Measurements from ENCODE around the gene GPC6. TPM values are rescaled to one million over a fixed set of nuclear protein-coding genes. Genes with fewer than 3 reads are reported as not detected.

GPC6 gene
- total and polyA plus RNA-seq, 2 experiments from 2014 or later, result 14.4 to 20.8 TPM

DNA sequence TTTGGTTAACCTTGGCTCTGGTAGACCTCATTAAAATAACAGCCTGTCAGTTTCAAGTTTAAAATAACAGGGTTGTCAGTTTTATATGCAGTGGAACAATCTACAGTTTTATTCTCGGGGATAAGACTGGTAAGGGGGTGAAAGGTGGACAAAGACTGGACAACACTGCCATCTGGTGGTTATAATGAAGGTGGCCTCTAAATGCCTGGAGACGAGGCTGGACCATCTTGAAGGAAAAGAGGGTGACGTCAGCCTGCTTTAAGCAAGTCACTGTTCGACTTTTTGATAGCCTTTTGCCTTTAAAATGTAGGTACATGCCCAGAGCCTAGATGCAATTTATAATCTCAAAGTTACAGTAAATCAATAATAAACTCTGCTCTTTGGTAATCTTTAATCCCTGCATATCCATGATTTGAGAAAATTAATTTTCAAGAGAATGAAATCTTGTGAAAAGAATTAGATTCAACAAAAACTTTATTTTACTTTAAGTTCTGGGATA is 1135.9 kb downstream of the GPC6 start:
- DNase-seq, result peak; percentile 95
- H3K9me3 ChIP-seq (ENCODE audit: low read depth), result no peaks in the 10 kb centered on the region
- no peaks in the 10 kb centered on the region for H3K9me2 ChIP-seq (ENCODE audit: insufficient read depth)
- H3F3A ChIP-seq (ENCODE audit: insufficient read depth), result no peaks in the 10 kb centered on the region
- no peaks in the 10 kb centered on the region for H3K27me3 ChIP-seq (replicated peaks; ENCODE audit: insufficient read depth)
- TF ChIP-seq EZH2 (IDR thresholded peaks at IDR 0.05; ENCODE audit: insufficient read depth, poor library complexity, severe bottlenecking) (no peak), EZH2phosphoT487 (IDR thresholded peaks at IDR 0.05; ENCODE audit: insufficient read depth, low read depth) (no peak)
- in situ Hi-C loops (cut with MboI), result loop anchor here (25.0 kb wide), 2 partner anchors 1125 to 1400 kb away; partner anchors contain the start of gene GPC6
- H3K27ac ChIP-seq, result no peak overlapping the region
- H3K36me3 ChIP-seq (ENCODE audit: low read depth), result no peaks in the 10 kb centered on the region
- H3K9ac ChIP-seq, result no peak overlapping the region
- H3K4me2 ChIP-seq (ENCODE audit: unreplicated experiment), result no peak overlapping the region
- H3K79me2 ChIP-seq (ENCODE audit: insufficient read depth), result no peaks in the 10 kb centered on the region
- H3K4me3 ChIP-seq, result no peak overlapping the region
- WGBS, 2 experiments (ENCODE audit: low coverage in 1 of 2, low lambda C conversion rate in 2 of 2, missing lambda C conversion rate in 2 of 2), result 1 to 2% methylated on average over 4 of the region's 4 CpGs
- no peak overlapping the region for H2AFZ ChIP-seq
- no peaks in the 10 kb centered on the region for H4K20me1 ChIP-seq (ENCODE audit: insufficient read depth)
- no peaks in the 10 kb centered on the region for H3K4me1 ChIP-seq (ENCODE audit: insufficient read depth)

DNA sequence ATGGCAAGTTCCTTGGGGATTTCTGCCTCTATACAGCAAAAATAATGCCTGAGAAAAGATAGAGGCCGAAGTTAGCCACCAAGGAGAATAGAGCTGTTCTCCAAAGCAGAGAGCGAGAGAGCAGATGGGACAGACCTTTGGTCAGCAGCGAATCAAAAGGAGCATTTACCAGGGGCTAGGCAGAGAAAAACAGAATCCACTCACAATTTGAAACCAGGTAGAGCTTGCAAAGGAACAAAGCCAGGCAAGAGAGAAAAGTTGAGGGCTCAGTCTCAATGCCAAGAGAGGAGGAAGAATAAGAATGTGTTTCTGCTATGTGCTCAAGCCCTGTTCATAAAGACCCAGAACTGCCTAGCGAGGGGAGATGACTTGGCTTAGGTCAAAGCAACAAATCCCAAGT is 1140.1 kb downstream of the GPC6 start:
- 78 to 88% methylated on average over 4 of the region's 4 CpGs for WGBS, 2 experiments (ENCODE audit: low coverage in 1 of 2, low lambda C conversion rate in 2 of 2, missing lambda C conversion rate in 2 of 2)
- no peaks in the 10 kb centered on the region for H4K20me1 ChIP-seq (ENCODE audit: insufficient read depth)
- no peak for DNase-seq
- H2AFZ ChIP-seq, result no peak overlapping the region
- no peaks in the 10 kb centered on the region for H3K36me3 ChIP-seq (ENCODE audit: low read depth)
- no peak for TF ChIP-seq EZH2 (IDR thresholded peaks at IDR 0.05; ENCODE audit: insufficient read depth, poor library complexity, severe bottlenecking)
- no peak for TF ChIP-seq EZH2phosphoT487 (IDR thresholded peaks at IDR 0.05; ENCODE audit: insufficient read depth, low read depth)
- no peak overlapping the region for H3K9ac ChIP-seq
- H3K4me1 ChIP-seq (ENCODE audit: insufficient read depth), result no peaks in the 10 kb centered on the region
- no peak overlapping the region for H3K4me2 ChIP-seq (ENCODE audit: unreplicated experiment)
- no peaks in the 10 kb centered on the region for H3K79me2 ChIP-seq (ENCODE audit: insufficient read depth)
- H3K27ac ChIP-seq, result no peak overlapping the region
- no peaks in the 10 kb centered on the region for H3F3A ChIP-seq (ENCODE audit: insufficient read depth)
- in situ Hi-C loops (cut with MboI), result loop anchor here (25.0 kb wide), 2 partner anchors 1129 to 1404 kb away; partner anchors contain the start of gene GPC6
- H3K27me3 ChIP-seq (replicated peaks; ENCODE audit: insufficient read depth), result no peaks in the 10 kb centered on the region
- no peak overlapping the region for H3K4me3 ChIP-seq
- H3K9me3 ChIP-seq (ENCODE audit: low read depth), result no peaks in the 10 kb centered on the region
- H3K9me2 ChIP-seq (ENCODE audit: insufficient read depth), result no peaks in the 10 kb centered on the region

DNA sequence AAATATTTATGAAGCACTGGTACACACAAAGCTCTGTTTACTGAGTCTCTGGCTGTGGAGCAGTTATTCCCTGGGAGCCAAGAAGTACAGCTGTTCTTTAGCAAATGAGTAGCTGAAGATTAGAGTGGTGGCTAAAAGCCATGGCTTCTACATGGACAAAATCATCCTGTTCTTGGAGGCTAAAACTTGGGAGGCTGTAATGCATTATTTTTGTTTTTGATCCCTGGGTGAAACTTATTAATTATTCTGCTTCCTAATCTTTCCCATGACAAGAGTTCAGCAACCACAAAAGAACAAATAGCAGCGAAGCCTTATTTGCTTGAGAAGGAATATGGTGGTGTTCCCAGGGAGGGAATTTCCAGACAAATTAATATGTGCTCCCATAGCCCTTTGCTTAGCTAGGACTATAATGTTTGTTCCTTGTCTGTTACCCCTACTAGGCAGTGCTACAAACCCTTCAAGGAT is 1143.4 kb downstream of the GPC6 start:
- Histone ChIP-seq H3K4me1 (ENCODE audit: insufficient read depth) (no peaks in the 10 kb centered on the region), H3K4me3 (no peak overlapping the region), H4K20me1 (ENCODE audit: insufficient read depth) (no peaks in the 10 kb centered on the region), H3K9me2 (ENCODE audit: insufficient read depth) (no peaks in the 10 kb centered on the region), H3K27me3 (replicated peaks; ENCODE audit: insufficient read depth) (no peaks in the 10 kb centered on the region), H3K27ac (no peak overlapping the region), H3F3A (ENCODE audit: insufficient read depth) (no peaks in the 10 kb centered on the region), H3K79me2 (ENCODE audit: insufficient read depth) (no peaks in the 10 kb centered on the region), H3K36me3 (ENCODE audit: low read depth) (no peaks in the 10 kb centered on the region), H2AFZ (no peak overlapping the region), H3K9me3 (ENCODE audit: low read depth) (no peaks in the 10 kb centered on the region), H3K4me2 (ENCODE audit: unreplicated experiment) (no peak overlapping the region), H3K9ac (no peak overlapping the region)
- no peak for DNase-seq
- 9 to 37% methylated on average over 1 of the region's 1 CpG for WGBS, 2 experiments (ENCODE audit: low coverage in 1 of 2, low lambda C conversion rate in 2 of 2, missing lambda C conversion rate in 2 of 2)
- in situ Hi-C loops (cut with MboI), result loop anchor here (25.0 kb wide), 2 partner anchors 1133 to 1408 kb away; partner anchors contain the start of gene GPC6
- no peak for TF ChIP-seq EZH2phosphoT487 (IDR thresholded peaks at IDR 0.05; ENCODE audit: insufficient read depth, low read depth)

DNA sequence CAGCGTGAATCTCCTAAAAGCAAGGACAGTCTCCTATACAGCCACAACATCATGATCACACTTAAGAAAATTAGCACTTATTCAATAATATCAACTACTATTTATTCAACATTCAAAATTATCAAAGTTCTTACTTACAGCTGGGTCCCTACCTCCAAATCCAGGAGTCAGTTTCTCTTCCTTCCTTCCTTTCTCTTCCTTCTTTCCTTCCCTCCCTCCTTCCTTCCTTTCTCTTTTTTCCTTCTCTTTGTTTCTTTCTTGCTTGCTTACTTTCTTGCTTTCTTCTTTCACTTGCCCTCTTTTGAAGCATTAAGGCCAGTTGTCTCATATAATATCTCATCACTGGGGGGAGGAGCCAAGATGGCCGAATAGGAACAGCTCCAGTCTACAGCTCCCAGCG is 1145.2 kb downstream of the GPC6 start:
- H3K27ac ChIP-seq, result no peak overlapping the region
- in situ Hi-C loops (cut with MboI), result loop anchor here (25.0 kb wide), 2 partner anchors 1135 to 1410 kb away; partner anchors contain the start of gene GPC6
- no peak for DNase-seq
- no peaks in the 10 kb centered on the region for H3K9me2 ChIP-seq (ENCODE audit: insufficient read depth)
- TF ChIP-seq EZH2 (IDR thresholded peaks at IDR 0.05; ENCODE audit: insufficient read depth, poor library complexity, severe bottlenecking), result no peak
- no peak for TF ChIP-seq EZH2phosphoT487 (IDR thresholded peaks at IDR 0.05; ENCODE audit: insufficient read depth, low read depth)
- no peak overlapping the region for H3K4me3 ChIP-seq
- no peaks in the 10 kb centered on the region for H4K20me1 ChIP-seq (ENCODE audit: insufficient read depth)
- WGBS, 2 experiments (ENCODE audit: low coverage in 1 of 2, low lambda C conversion rate in 2 of 2, missing lambda C conversion rate in 2 of 2), result 83 to 92% methylated on average over 3 of the region's 3 CpGs
- no peaks in the 10 kb centered on the region for H3K27me3 ChIP-seq (replicated peaks; ENCODE audit: insufficient read depth)
- no peaks in the 10 kb centered on the region for H3K9me3 ChIP-seq (ENCODE audit: low read depth)
- H3K79me2 ChIP-seq (ENCODE audit: insufficient read depth), result no peaks in the 10 kb centered on the region
- H3K9ac ChIP-seq, result no peak overlapping the region
- H3K36me3 ChIP-seq (ENCODE audit: low read depth), result no peaks in the 10 kb centered on the region
- no peak overlapping the region for H3K4me2 ChIP-seq (ENCODE audit: unreplicated experiment)
- H2AFZ ChIP-seq, result no peak overlapping the region
- no peaks in the 10 kb centered on the region for H3K4me1 ChIP-seq (ENCODE audit: insufficient read depth)
- no peaks in the 10 kb centered on the region for H3F3A ChIP-seq (ENCODE audit: insufficient read depth)

Data from GM23248 (cell line).